GM10266 (cell line): ENCODE measurements around the gene CSTB.

Experiments used
- DNase-seq: peaks from one replicate; pipeline ENCODE4 v3.0.0; 2012; ENCODE audit errors: extremely low spot score
- CTCF ChIP-seq: IDR thresholded peaks from 2 replicates; pipeline ENCODE4 v1.5.1; 2012; ENCODE audit warnings: mild to moderate bottlenecking, low read depth; ENCODE audit not compliant: control insufficient read depth, insufficient read depth; ENCODE audit errors: missing control alignments

Gene CSTB

GRCh38 chr21:43752758-43753438 is 23.2 kb downstream of the CSTB start:
- DNase-seq = no peak
- TF ChIP-seq CTCF = no peak

- TF ChIP-seq CTCF = no peak
- DNase-seq = no peak
Observed at GRCh38 chr21:43751955-43752591, 24.0 kb downstream of the CSTB start.

GRCh38 chr21:43750339-43751033 is 25.6 kb downstream of the CSTB start:
- TF ChIP-seq CTCF = no peak
- DNase-seq = no peak

DNA sequence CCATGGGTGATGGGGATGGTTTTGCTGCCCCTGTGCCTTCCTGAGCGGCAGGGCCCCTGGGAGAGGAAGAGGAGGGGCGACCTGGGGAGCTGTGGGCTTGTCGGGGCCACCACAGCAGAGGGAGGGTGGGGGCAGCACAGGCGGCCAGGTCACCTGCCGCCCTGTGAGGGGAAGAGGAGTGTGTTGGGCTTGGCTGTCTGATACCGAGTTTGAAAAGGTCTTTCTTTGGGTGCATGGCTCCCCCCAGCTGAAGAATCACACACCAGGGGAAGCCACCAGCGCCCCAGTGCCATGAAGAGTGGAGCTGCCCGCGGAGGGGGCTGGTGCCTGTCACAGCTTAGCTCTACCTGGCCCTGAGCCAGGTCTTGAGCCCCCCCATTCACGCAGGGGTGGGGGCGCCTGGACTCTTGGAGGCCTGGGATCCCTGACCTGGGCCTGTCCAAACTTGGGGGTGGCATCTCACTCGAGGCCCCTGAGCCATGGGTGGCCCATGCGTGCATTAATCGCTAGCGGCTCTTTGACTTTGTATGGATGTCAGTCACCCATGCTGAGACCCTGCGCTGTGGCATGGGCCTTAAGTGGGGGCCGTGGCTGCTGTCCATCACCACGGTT is 26.4 kb downstream of the CSTB start:
- no peak for DNase-seq
- TF ChIP-seq CTCF = no peak

GRCh38 chr21:43748622-43749021 is 27.5 kb downstream of the CSTB start:
- DNase-seq = no peak
- no peak for TF ChIP-seq CTCF

DNA sequence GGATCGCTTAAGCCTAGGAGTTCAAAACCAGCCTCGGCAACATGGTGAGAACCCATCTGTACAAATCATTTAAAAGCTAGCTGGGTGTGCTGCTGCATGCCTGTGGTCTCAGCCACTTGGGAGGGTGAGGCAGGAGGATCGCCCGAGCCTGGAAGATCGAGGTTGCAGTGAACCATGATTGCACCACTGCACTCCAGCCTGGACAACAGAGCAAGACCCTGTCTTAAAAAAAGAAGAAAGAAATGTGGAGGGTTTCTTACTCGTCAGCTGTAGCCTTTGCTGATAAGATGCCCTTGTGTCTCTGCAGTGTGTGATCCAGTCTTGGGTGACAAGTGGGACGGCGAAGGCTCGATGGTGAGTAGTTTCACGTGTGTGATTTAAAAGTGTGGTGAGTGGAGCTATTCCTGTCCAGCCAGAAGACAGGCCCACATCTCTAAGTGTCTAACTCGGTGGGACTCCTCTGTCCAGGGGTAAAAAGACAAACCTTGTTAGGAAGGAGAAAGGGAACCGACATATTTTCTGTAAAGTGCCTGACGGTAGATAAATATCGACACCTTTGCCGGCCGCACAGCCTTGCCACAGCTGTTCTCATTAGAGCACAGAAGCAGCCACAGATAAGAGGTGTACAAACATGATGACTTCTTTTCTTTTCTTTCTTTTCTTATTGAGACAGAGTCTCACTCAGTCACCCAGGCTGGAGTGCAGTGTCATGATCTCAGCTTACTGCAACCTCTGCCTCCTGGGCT is 30.2 kb downstream of the CSTB start:
- no peak for TF ChIP-seq CTCF
- DNase-seq = no peak
